ENCODE measurements around the gene IFITM10. TPM values are rescaled to one million over a fixed set of nuclear protein-coding genes. Genes with fewer than 3 reads are reported as not detected.
A peak's percentile ranks its signal among the peaks of the same experiment; 100 is the strongest.

IFITM10 gene
- total and polyA plus RNA-seq, 2 experiments from 2014 or later = 0.41 to 1.6 TPM

- H3K9me3 ChIP-seq (ENCODE audit: low read depth) = no peaks in the 10 kb centered on the region
- no peak overlapping the region for H3K4me3 ChIP-seq
- peaks cover 10% of the 10 kb centered on the region for H3F3A ChIP-seq (ENCODE audit: insufficient read depth)
- no peak overlapping the region for H3K4me2 ChIP-seq (ENCODE audit: unreplicated experiment)
- DNase-seq = no peak
- peaks cover 18% of the 10 kb centered on the region for H3K4me1 ChIP-seq (ENCODE audit: insufficient read depth)
- H3K79me2 ChIP-seq (ENCODE audit: insufficient read depth) = no peaks in the 10 kb centered on the region
- in situ Hi-C loops (cut with MboI) = no loop called here
- WGBS, 2 experiments (ENCODE audit: low coverage in 1 of 2, low lambda C conversion rate in 2 of 2, missing lambda C conversion rate in 2 of 2) = 91 to 94% methylated on average over 14 of the region's 14 CpGs
- H3K27ac ChIP-seq = no peak overlapping the region
- no peaks in the 10 kb centered on the region for H3K36me3 ChIP-seq (ENCODE audit: low read depth)
- H2AFZ ChIP-seq = no peak overlapping the region
- no peak overlapping the region for H3K9ac ChIP-seq
- no peaks in the 10 kb centered on the region for H3K27me3 ChIP-seq (replicated peaks; ENCODE audit: insufficient read depth)
- TF ChIP-seq EZH2 (IDR thresholded peaks at IDR 0.05; ENCODE audit: insufficient read depth, poor library complexity, severe bottlenecking) (no peak), EZH2phosphoT487 (IDR thresholded peaks at IDR 0.05; ENCODE audit: insufficient read depth, low read depth) (no peak)
- no peaks in the 10 kb centered on the region for H4K20me1 ChIP-seq (ENCODE audit: insufficient read depth)
- no peaks in the 10 kb centered on the region for H3K9me2 ChIP-seq (ENCODE audit: insufficient read depth)
These were observed 4.6 kb downstream of the IFITM10 start for GRCh38 chr11:1745701-1746320.

DNA sequence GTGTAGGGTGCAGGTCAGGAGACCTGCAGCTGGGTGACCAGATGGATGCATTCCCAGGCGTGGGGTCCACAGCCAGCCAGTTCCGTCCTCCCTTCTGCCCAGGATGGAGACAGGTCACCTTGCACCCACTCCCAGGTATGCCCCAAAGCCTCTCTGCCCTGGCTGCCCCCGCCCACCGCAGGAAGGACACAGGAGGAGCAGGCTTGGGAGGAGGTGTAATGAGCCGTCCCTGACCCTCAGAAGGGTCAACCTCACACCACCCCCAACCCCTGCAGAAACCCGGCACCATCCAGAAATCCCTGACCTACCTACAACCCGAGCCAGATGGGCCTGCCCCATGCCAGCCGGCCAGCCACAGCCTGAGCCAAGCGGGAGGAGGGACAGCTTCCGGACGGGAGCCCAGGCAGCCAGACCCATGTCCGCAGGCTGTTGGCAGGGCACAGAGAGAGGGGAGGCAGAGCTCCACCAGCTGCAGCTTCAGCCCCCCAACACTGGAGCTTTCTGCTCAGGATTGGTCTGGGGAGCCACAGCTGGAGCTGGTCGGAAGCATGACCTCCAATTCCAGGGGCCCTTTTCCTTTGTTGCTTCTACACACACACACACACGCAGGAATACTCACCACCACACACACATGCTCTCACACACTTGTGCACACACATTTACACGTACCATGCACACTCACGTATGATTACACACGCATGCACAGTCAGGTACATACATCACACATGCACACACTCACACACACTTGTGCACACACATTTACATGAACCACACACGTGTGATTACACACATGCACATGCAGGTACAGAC lies 5.3 kb downstream of the IFITM10 start:
- WGBS, 2 experiments (ENCODE audit: low coverage in 1 of 2, low lambda C conversion rate in 2 of 2, missing lambda C conversion rate in 2 of 2) = 72 to 75% methylated on average over 15 to 18 of the region's 18 CpGs
- no peak overlapping the region for H3K4me3 ChIP-seq
- H3K4me2 ChIP-seq (ENCODE audit: unreplicated experiment) = no peak overlapping the region
- H3K9ac ChIP-seq = no peak overlapping the region
- no peaks in the 10 kb centered on the region for H4K20me1 ChIP-seq (ENCODE audit: insufficient read depth)
- peaks cover 11% of the 10 kb centered on the region for H3K4me1 ChIP-seq (ENCODE audit: insufficient read depth)
- H3K9me3 ChIP-seq (ENCODE audit: low read depth) = no peaks in the 10 kb centered on the region
- no peaks in the 10 kb centered on the region for H3K36me3 ChIP-seq (ENCODE audit: low read depth)
- DNase-seq = no peak
- in situ Hi-C loops (cut with MboI) = no loop called here
- H3K27ac ChIP-seq = no peak overlapping the region
- no peaks in the 10 kb centered on the region for H3K79me2 ChIP-seq (ENCODE audit: insufficient read depth)
- H2AFZ ChIP-seq = no peak overlapping the region
- no peaks in the 10 kb centered on the region; the same call in 1 of the 2 replicates for H3K27me3 ChIP-seq (replicated peaks; ENCODE audit: insufficient read depth)
- no peaks in the 10 kb centered on the region for H3K9me2 ChIP-seq (ENCODE audit: insufficient read depth)
- TF ChIP-seq EZH2phosphoT487 (IDR thresholded peaks at IDR 0.05; ENCODE audit: insufficient read depth, low read depth) = no peak
- no peak for TF ChIP-seq EZH2 (IDR thresholded peaks at IDR 0.05; ENCODE audit: insufficient read depth, poor library complexity, severe bottlenecking)
- H3F3A ChIP-seq (ENCODE audit: insufficient read depth) = peaks cover 5% of the 10 kb centered on the region; the same call in 1 of the 2 replicates

- no peaks in the 10 kb centered on the region; the same call in 1 of the 2 replicates for H3K27me3 ChIP-seq (replicated peaks; ENCODE audit: insufficient read depth)
- TF ChIP-seq EZH2phosphoT487 (IDR thresholded peaks at IDR 0.05; ENCODE audit: insufficient read depth, low read depth) (no peak), EZH2 (IDR thresholded peaks at IDR 0.05; ENCODE audit: insufficient read depth, poor library complexity, severe bottlenecking) (no peak)
- in situ Hi-C loops (cut with MboI) = no loop called here
- no peak overlapping the region for H3K4me3 ChIP-seq
- H3K36me3 ChIP-seq (ENCODE audit: low read depth) = no peaks in the 10 kb centered on the region
- no peak overlapping the region for H3K27ac ChIP-seq
- H3K4me1 ChIP-seq (ENCODE audit: insufficient read depth) = peaks cover 5% of the 10 kb centered on the region; the same call in 1 of the 2 replicates
- WGBS, 2 experiments (ENCODE audit: low coverage in 1 of 2, low lambda C conversion rate in 2 of 2, missing lambda C conversion rate in 2 of 2) = 66 to 70% methylated on average over 23 of the region's 23 CpGs
- peak; percentile 19 for DNase-seq
- H3K4me2 ChIP-seq (ENCODE audit: unreplicated experiment) = no peak overlapping the region
- no peak overlapping the region for H3K9ac ChIP-seq
- peaks cover 5% of the 10 kb centered on the region; the same call in 1 of the 2 replicates for H3F3A ChIP-seq (ENCODE audit: insufficient read depth)
- H2AFZ ChIP-seq = no peak overlapping the region
- no peaks in the 10 kb centered on the region for H3K9me3 ChIP-seq (ENCODE audit: low read depth)
- H3K79me2 ChIP-seq (ENCODE audit: insufficient read depth) = no peaks in the 10 kb centered on the region
- no peaks in the 10 kb centered on the region for H3K9me2 ChIP-seq (ENCODE audit: insufficient read depth)
- H4K20me1 ChIP-seq (ENCODE audit: insufficient read depth) = no peaks in the 10 kb centered on the region
These were observed 6.1 kb downstream of the IFITM10 start for GRCh38 chr11:1744137-1744886.

DNA sequence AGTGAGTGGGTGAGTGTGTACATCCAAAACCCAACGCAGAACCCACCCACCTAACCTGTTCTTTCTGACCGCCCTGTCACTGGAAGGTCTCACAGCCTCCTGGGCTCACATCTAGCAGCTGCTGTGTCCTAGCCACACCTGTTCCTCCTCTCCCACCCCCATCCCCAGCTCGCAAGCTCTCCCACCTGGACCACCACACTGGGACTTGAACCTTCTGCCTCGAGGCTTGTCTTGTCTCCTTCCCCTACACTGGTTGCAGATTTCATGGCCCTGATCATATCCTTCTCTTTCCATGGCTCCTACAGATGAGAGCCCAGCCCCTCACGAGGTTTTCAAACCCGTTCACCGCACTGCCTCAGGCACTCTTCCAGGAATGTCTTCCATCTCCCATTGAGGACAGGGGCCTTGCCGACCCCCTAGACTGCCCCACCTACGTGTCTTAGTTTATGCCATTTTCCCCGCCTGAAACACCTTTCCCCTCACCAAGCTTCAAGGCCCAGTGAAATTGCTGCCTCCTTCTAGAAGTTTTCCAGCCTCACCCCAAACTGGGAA lies 6.7 kb downstream of the IFITM10 start:
- Histone ChIP-seq H3K4me1 (ENCODE audit: insufficient read depth) (0 out of 2 replicates have a peak, but pooled peaks cover 5% of the 10 kb centered on the region), H3K79me2 (ENCODE audit: insufficient read depth) (no peaks in the 10 kb centered on the region), H3K4me3 (no peak overlapping the region), H2AFZ (no peak overlapping the region), H3F3A (ENCODE audit: insufficient read depth) (peaks cover 5% of the 10 kb centered on the region; the same call in 1 of the 2 replicates), H3K4me2 (ENCODE audit: unreplicated experiment) (no peak overlapping the region), H3K9ac (no peak overlapping the region), H3K9me2 (ENCODE audit: insufficient read depth) (no peaks in the 10 kb centered on the region), H4K20me1 (ENCODE audit: insufficient read depth) (no peaks in the 10 kb centered on the region), H3K27me3 (replicated peaks; ENCODE audit: insufficient read depth) (no peaks in the 10 kb centered on the region; the same call in 1 of the 2 replicates), H3K27ac (no peak overlapping the region), H3K9me3 (ENCODE audit: low read depth) (no peaks in the 10 kb centered on the region), H3K36me3 (ENCODE audit: low read depth) (no peaks in the 10 kb centered on the region)
- no peak for TF ChIP-seq EZH2phosphoT487 (IDR thresholded peaks at IDR 0.05; ENCODE audit: insufficient read depth, low read depth)
- no peak for TF ChIP-seq EZH2 (IDR thresholded peaks at IDR 0.05; ENCODE audit: insufficient read depth, poor library complexity, severe bottlenecking)
- WGBS, 2 experiments (ENCODE audit: low coverage in 1 of 2, low lambda C conversion rate in 2 of 2, missing lambda C conversion rate in 2 of 2) = 60 to 67% methylated on average over 10 of the region's 10 CpGs
- no peak for DNase-seq
- in situ Hi-C loops (cut with MboI) = no loop called here

All from GM23248 (cell line).